Nephron progenitor cell (in vitro differentiated cells): ENCODE results near the gene GNG7.
A peak's percentile ranks its signal among the peaks of the same experiment; 100 is the strongest.
"Not testable (repeated sequence)": the region's sequence is repeated elsewhere in the genome, so short reads cannot be mapped to it uniquely, and the experiment has no call there.

Experiments used
- DNase-seq: peaks from one replicate; pipeline ENCODE4 v3.0.0; 2021
- H3K27ac Mint-ChIP-seq: 2 replicates; pipeline ENCODE4 v1.8.0; 2021; ENCODE audit warnings: mild to moderate bottlenecking, moderate library complexity, mixed read lengths
- H3K27me3 Mint-ChIP-seq: 2 replicates; pipeline ENCODE4 v1.8.0; 2021; ENCODE audit warnings: mild to moderate bottlenecking, low read depth, mixed read lengths; ENCODE audit not compliant: poor library complexity
- H3K36me3 Mint-ChIP-seq: 2 replicates; pipeline ENCODE4 v1.8.0; 2021; ENCODE audit warnings: low read depth, mixed read lengths
- H3K4me1 Mint-ChIP-seq: 2 replicates; pipeline ENCODE4 v1.8.0; 2021; ENCODE audit warnings: mixed read lengths
- H3K4me3 Mint-ChIP-seq: 2 replicates; pipeline ENCODE4 v1.8.0; 2021; ENCODE audit warnings: mild to moderate bottlenecking, moderate library complexity, mixed read lengths
- H3K9me3 Mint-ChIP-seq: 2 replicates; pipeline ENCODE4 v1.8.0; 2021; ENCODE audit warnings: mild to moderate bottlenecking, moderate library complexity, mixed read lengths
- TF ChIP-seq, protein P1 (sequence below): fragments of 200-600 bp; sonication (generic); IDR thresholded peaks from 2 replicates; pipeline ENCODE4 v1.5.0; 2021; ENCODE audit warnings: antibody characterized with exemption

GNG7 gene

GRCh38 chr19:2540251-2540645 lies 162.2 kb downstream of the GNG7 start:
- TF ChIP-seq, protein P1, sequence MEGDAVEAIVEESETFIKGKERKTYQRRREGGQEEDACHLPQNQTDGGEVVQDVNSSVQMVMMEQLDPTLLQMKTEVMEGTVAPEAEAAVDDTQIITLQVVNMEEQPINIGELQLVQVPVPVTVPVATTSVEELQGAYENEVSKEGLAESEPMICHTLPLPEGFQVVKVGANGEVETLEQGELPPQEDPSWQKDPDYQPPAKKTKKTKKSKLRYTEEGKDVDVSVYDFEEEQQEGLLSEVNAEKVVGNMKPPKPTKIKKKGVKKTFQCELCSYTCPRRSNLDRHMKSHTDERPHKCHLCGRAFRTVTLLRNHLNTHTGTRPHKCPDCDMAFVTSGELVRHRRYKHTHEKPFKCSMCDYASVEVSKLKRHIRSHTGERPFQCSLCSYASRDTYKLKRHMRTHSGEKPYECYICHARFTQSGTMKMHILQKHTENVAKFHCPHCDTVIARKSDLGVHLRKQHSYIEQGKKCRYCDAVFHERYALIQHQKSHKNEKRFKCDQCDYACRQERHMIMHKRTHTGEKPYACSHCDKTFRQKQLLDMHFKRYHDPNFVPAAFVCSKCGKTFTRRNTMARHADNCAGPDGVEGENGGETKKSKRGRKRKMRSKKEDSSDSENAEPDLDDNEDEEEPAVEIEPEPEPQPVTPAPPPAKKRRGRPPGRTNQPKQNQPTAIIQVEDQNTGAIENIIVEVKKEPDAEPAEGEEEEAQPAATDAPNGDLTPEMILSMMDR: no peak
- peaks cover 36% of the 10 kb centered on the region for H3K4me1 Mint-ChIP-seq
- no peaks in the 10 kb centered on the region for H3K36me3 Mint-ChIP-seq
- no peak for DNase-seq
- no peaks in the 10 kb centered on the region for H3K27me3 Mint-ChIP-seq
- no peaks in the 10 kb centered on the region for H3K9me3 Mint-ChIP-seq
- peak overlapping the region; percentile 97 for H3K27ac Mint-ChIP-seq
- H3K4me3 Mint-ChIP-seq: no peak overlapping the region

DNA sequence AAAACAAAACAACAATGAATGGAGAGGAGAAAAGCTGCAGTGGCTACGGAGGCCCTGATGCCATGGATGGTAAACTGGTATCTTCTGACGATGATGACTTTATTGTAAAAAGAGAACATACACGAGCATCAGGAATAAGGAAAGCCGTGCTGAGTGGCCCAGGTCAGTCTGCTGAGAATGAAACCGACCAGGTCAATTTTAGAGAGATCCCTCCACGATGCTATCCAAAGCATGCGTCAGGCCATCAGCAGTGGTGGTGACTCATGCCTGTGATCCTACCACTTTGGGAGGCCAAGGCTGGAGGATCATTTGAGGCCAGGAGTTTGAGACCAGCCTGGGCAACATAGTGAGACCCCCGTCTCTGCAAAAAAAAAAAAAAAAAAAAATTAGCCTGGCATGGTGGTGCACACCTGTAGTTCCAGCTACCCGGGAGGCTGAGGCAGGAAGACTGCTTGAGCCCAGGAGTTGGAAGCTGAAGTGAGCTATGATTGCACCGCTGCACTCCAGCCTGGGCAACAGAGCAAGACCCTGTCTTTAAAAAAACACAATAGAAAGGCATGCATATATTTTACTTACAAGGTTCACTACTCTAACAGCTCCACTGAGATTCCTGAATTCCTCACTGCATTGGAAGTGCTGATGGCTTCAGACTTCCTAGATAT lies 164.3 kb downstream of the GNG7 start:
- no peak for DNase-seq
- Mint-ChIP-seq H3K4me1 (peaks cover 40% of the 10 kb centered on the region), H3K4me3 (no peak overlapping the region), H3K27me3 (no peaks in the 10 kb centered on the region), H3K36me3 (no peaks in the 10 kb centered on the region), H3K27ac (no peak overlapping the region), H3K9me3 (peaks cover 3% of the 10 kb centered on the region)
- TF ChIP-seq, protein P1: no peak

DNA sequence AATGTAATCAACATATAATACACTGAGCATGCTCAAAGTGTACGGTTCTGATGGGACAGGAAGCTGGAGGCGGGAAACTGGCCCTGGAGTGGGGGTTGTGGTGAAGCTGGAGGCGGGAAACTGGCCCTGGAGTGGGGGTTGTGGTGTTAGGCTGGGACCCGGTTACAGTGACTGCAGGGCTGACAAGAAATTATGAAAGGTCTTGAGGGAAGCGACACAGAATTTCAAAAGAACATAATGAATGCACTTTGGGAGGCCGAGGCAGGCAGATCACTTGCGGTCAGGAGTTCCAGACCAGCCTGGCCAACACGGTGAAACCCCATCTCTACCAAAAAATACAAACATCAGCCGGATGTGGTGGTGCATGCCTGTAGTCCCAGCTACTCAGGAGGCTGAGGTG lies 164.9 kb downstream of the GNG7 start:
- not testable (repeated sequence) for H3K4me3 Mint-ChIP-seq, DNase-seq, H3K27me3 Mint-ChIP-seq, H3K27ac Mint-ChIP-seq, H3K9me3 Mint-ChIP-seq, H3K36me3 Mint-ChIP-seq
- H3K4me1 Mint-ChIP-seq: peaks cover 34% of the 10 kb centered on the region

- H3K4me1 Mint-ChIP-seq: peaks cover 23% of the 10 kb centered on the region
- DNase-seq: no peak
- H3K4me3 Mint-ChIP-seq: no peak overlapping the region
- no peaks in the 10 kb centered on the region for H3K27me3 Mint-ChIP-seq
- peaks cover 13% of the 10 kb centered on the region for H3K9me3 Mint-ChIP-seq
- peaks cover 5% of the 10 kb centered on the region for H3K36me3 Mint-ChIP-seq
- no peak overlapping the region for H3K27ac Mint-ChIP-seq
- TF ChIP-seq, protein P1: no peak
Observed at GRCh38 chr19:2536461-2536860, 166.0 kb downstream of the GNG7 start.

GRCh38 chr19:2534423-2535013 lies 168.0 kb downstream of the GNG7 start:
- H3K9me3 Mint-ChIP-seq: peaks cover 21% of the 10 kb centered on the region
- no peak overlapping the region for H3K4me3 Mint-ChIP-seq
- H3K4me1 Mint-ChIP-seq: peaks cover 19% of the 10 kb centered on the region
- H3K27ac Mint-ChIP-seq: no peak overlapping the region
- H3K27me3 Mint-ChIP-seq: peaks cover 3% of the 10 kb centered on the region
- peaks cover 5% of the 10 kb centered on the region for H3K36me3 Mint-ChIP-seq
- TF ChIP-seq, protein P1: no peak
- no peak for DNase-seq

- DNase-seq: no peak
- H3K4me1 Mint-ChIP-seq: peaks cover 21% of the 10 kb centered on the region
- H3K4me3 Mint-ChIP-seq: no peak overlapping the region
- TF ChIP-seq, protein P1: no peak
- peaks cover 21% of the 10 kb centered on the region for H3K9me3 Mint-ChIP-seq
- peaks cover 5% of the 10 kb centered on the region for H3K36me3 Mint-ChIP-seq
- H3K27ac Mint-ChIP-seq: no peak overlapping the region
- peaks cover 3% of the 10 kb centered on the region for H3K27me3 Mint-ChIP-seq
Observed at GRCh38 chr19:2533686-2534422, 168.6 kb downstream of the GNG7 start.
